Testis (tissue), 2 donors: ENCODE measurements around the gene GPR157.

Source experiments
- POLR2A ChIP-seq: fragments of 450-650 bp; IDR thresholded peaks from one replicate; pipeline ENCODE4 v1.6.1; 2017; ENCODE audit warnings: antibody characterized with exemption, mild to moderate bottlenecking, moderate library complexity
- TF ChIP-seq, protein P1 (sequence below), 3 experiments: fragments of 450-650 bp in 2 of 3; fragments of 200-600 bp in 1 of 3; sonication (generic) in 1 of 3; IDR thresholded peaks; one replicate each; pipeline ENCODE4 v1.5.1; 2016 to 2019; ENCODE audit warnings: antibody characterized with exemption in 3 of 3, mild to moderate bottlenecking in 2 of 3, moderate library complexity in 1 of 3

- TF ChIP-seq, protein P1, sequence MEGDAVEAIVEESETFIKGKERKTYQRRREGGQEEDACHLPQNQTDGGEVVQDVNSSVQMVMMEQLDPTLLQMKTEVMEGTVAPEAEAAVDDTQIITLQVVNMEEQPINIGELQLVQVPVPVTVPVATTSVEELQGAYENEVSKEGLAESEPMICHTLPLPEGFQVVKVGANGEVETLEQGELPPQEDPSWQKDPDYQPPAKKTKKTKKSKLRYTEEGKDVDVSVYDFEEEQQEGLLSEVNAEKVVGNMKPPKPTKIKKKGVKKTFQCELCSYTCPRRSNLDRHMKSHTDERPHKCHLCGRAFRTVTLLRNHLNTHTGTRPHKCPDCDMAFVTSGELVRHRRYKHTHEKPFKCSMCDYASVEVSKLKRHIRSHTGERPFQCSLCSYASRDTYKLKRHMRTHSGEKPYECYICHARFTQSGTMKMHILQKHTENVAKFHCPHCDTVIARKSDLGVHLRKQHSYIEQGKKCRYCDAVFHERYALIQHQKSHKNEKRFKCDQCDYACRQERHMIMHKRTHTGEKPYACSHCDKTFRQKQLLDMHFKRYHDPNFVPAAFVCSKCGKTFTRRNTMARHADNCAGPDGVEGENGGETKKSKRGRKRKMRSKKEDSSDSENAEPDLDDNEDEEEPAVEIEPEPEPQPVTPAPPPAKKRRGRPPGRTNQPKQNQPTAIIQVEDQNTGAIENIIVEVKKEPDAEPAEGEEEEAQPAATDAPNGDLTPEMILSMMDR (IDR thresholded peaks at IDR 0.05), result no peak
- TF ChIP-seq POLR2A, result no peak
These were observed 21.8 kb downstream of the GPR157 start for GRCh38 chr1:9107136-9107535.
